Medulla oblongata (tissue), 1 donor: ENCODE data around the gene DOLPP1.

Source experiments
- DNase-seq: peaks from one replicate; pipeline ENCODE4 v3.0.0-alpha.2; 2015; ENCODE audit errors: extremely low spot score

DOLPP1 gene

GRCh38 chr9:129064499-129064908 lies 16.4 kb upstream of the DOLPP1 start:
- no peak for DNase-seq

- no peak for DNase-seq
These were observed 12.8 kb upstream of the DOLPP1 start for GRCh38 chr9:129068110-129068509.

- DNase-seq: peak; percentile 77
These were observed 11.7 kb upstream of the DOLPP1 start for GRCh38 chr9:129068990-129069861.

- peak; percentile 28 for DNase-seq
These were observed 10.9 kb upstream of the DOLPP1 start for GRCh38 chr9:129069862-129070641.

GRCh38 chr9:129070696-129071525 lies 10.0 kb upstream of the DOLPP1 start:
- DNase-seq: no peak

GRCh38 chr9:129071526-129072126 lies 9.3 kb upstream of the DOLPP1 start:
- DNase-seq: no peak

GRCh38 chr9:129072171-129072570 lies 8.7 kb upstream of the DOLPP1 start:
- no peak for DNase-seq

GRCh38 chr9:129073404-129073803 lies 7.5 kb upstream of the DOLPP1 start:
- no peak for DNase-seq

GRCh38 chr9:129074106-129074505 lies 6.8 kb upstream of the DOLPP1 start:
- no peak for DNase-seq

GRCh38 chr9:129075996-129076639 lies 4.8 kb upstream of the DOLPP1 start:
- DNase-seq: no peak

GRCh38 chr9:129076640-129077037 lies 4.3 kb upstream of the DOLPP1 start:
- DNase-seq: no peak

- DNase-seq: no peak
These were observed 3.7 kb upstream of the DOLPP1 start for GRCh38 chr9:129077236-129077635.

GRCh38 chr9:129078691-129079503 lies 2.0 kb upstream of the DOLPP1 start:
- DNase-seq: no peak

- DNase-seq: no peak
These were observed 1.1 kb upstream of the DOLPP1 start for GRCh38 chr9:129079829-129080228.

GRCh38 chr9:129080298-129080600 lies 662 bp upstream of the DOLPP1 start:
- no peak for DNase-seq

GRCh38 chr9:129081388-129081904 lies 535 bp downstream of the DOLPP1 start:
- DNase-seq: no peak

GRCh38 chr9:129084087-129084486 lies 3.2 kb downstream of the DOLPP1 start:
- DNase-seq: no peak

GRCh38 chr9:129089246-129089645 lies 8.3 kb downstream of the DOLPP1 start:
- DNase-seq: no peak

GRCh38 chr9:129093602-129094386 lies 12.9 kb downstream of the DOLPP1 start:
- no peak for DNase-seq
